ENCODE measurements around the gene CSN1S1.

CSN1S1 gene

GRCh38 chr4:69991016-69991415 is 60.1 kb downstream of the CSN1S1 start:
- no peak for DNase-seq (ENCODE audit: low read depth in 2 of 2)

GRCh38 chr4:69994782-69995181 is 63.9 kb downstream of the CSN1S1 start:
- DNase-seq (ENCODE audit: low read depth in 2 of 2): no peak

- no peak for DNase-seq (ENCODE audit: low read depth in 2 of 2)
These were observed 64.7 kb downstream of the CSN1S1 start, which contains the start of gene STATH for GRCh38 chr4:69995526-69996016. STATH (plus strand) TSS chr4:69995966; CDS start chr4:69998438, 2,472 bp downstream.

Data from stimulated activated CD8-positive, alpha-beta memory T cell treated with anti-CD3 and anti-CD28 coated beads, Interleukin-2, amount 100 ng/mL, for 48 hours (primary cell).